Liver (tissue), 9 donors: ENCODE measurements around the gene ANKRD6. TPM values are rescaled to one million over a fixed set of nuclear protein-coding genes. Genes with fewer than 3 reads are reported as not detected.

Experiments used
- DNase-seq: peaks from one replicate; pipeline ENCODE4 v3.0.0-alpha.2; 2017; ENCODE audit warnings: low spot score
- H3K27ac ChIP-seq, 2 donors: one replicate each; pipeline ENCODE4 v1.7.0; 2013; ENCODE audit warnings: inconsistent platforms in 2 of 2, low read length in 2 of 2, control low read depth in 1 of 2, low read depth in 1 of 2, mild to moderate bottlenecking in 1 of 2
- H3K27me3 ChIP-seq, 4 donors: one replicate each; pipeline versions ENCODE4 v1.6.1 to v1.7.0; 2013; ENCODE audit warnings: low read length in 3 of 4, inconsistent platforms in 1 of 4, mild to moderate bottlenecking in 1 of 4, moderate library complexity in 1 of 4; ENCODE audit not compliant: control insufficient read depth in 4 of 4, insufficient read depth in 4 of 4
- H3K36me3 ChIP-seq, 4 donors: one replicate each; pipeline versions ENCODE4 v1.6.1 to v1.7.0; 2013; ENCODE audit warnings: low read length in 3 of 4, mild to moderate bottlenecking in 3 of 4, low read depth in 1 of 4, moderate library complexity in 1 of 4; ENCODE audit not compliant: control insufficient read depth in 4 of 4, insufficient read depth in 3 of 4
- H3K4me1 ChIP-seq, 4 donors: one replicate each; pipeline versions ENCODE4 v1.6.1 to v1.7.0; 2013; ENCODE audit warnings: low read length in 3 of 4, mild to moderate bottlenecking in 3 of 4, moderate library complexity in 1 of 4; ENCODE audit not compliant: control insufficient read depth in 4 of 4, insufficient read depth in 4 of 4
- H3K4me3 ChIP-seq, 3 donors: one replicate each; pipeline versions ENCODE4 v1.6.1 to v1.7.0; 2013; ENCODE audit warnings: low read length in 3 of 3, control low read depth in 1 of 3, low read depth in 1 of 3, mild to moderate bottlenecking in 1 of 3
- H3K9ac ChIP-seq, 2 donors: one replicate each; pipeline ENCODE4 v1.7.0; 2013; ENCODE audit warnings: low read length in 2 of 2, mild to moderate bottlenecking in 2 of 2, moderate library complexity in 2 of 2, control low read depth in 1 of 2, low read depth in 1 of 2
- H3K9me3 ChIP-seq, 4 donors: one replicate each; pipeline versions ENCODE4 v1.6.1 to v1.7.0; 2013; ENCODE audit warnings: low read length in 3 of 4; ENCODE audit not compliant: control insufficient read depth in 4 of 4
- ATF3 ChIP-seq: IDR thresholded peaks from 2 replicates; pipeline ENCODE4 v1.6.1; 2016; ENCODE audit warnings: antibody characterized with exemption
- CTCF ChIP-seq: fragments of 150-350 bp; IDR thresholded peaks from 2 replicates; pipeline ENCODE4 v1.5.1; 2017; ENCODE audit warnings: improper control_type of control experiment, low read depth, low read length; ENCODE audit not compliant: missing input control
- EGR1 ChIP-seq, 2 donors: IDR thresholded peaks; 2 replicates each; pipeline ENCODE4 v1.6.1; 2016 to 2018; ENCODE audit warnings: antibody characterized with exemption in 2 of 2, low read depth in 2 of 2
- FOXA1 ChIP-seq: IDR thresholded peaks from 2 replicates; pipeline ENCODE4 v1.6.1; 2016; ENCODE audit warnings: antibody characterized with exemption
- FOXA2 ChIP-seq: IDR thresholded peaks from 2 replicates; pipeline ENCODE4 v1.6.1; 2016; ENCODE audit warnings: antibody characterized with exemption
- GABPA ChIP-seq, 2 donors: IDR thresholded peaks in 1 of 2; conservative IDR thresholded peaks in 1 of 2; 2 replicates each; pipeline ENCODE4 v1.6.1; 2016; ENCODE audit warnings: antibody characterized with exemption in 2 of 2, mild to moderate bottlenecking in 1 of 2, moderate library complexity in 1 of 2
- HNF4A ChIP-seq, 2 donors: conservative IDR thresholded peaks; 2 replicates each; pipeline ENCODE4 v1.6.1; 2016; ENCODE audit warnings: antibody characterized with exemption in 2 of 2, mild to moderate bottlenecking in 2 of 2
- HNF4G ChIP-seq: IDR thresholded peaks from 2 replicates; pipeline ENCODE4 v1.6.1; 2016; ENCODE audit warnings: antibody characterized with exemption
- JUND ChIP-seq, 2 donors: IDR thresholded peaks; 2 replicates each; pipeline ENCODE4 v1.6.1; 2016; ENCODE audit warnings: antibody characterized with exemption in 2 of 2
- MAX ChIP-seq: IDR thresholded peaks from 2 replicates; pipeline ENCODE4 v1.6.1; 2016; ENCODE audit warnings: antibody characterized with exemption
- NR2F2 ChIP-seq: IDR thresholded peaks from 2 replicates; pipeline ENCODE4 v1.6.1; 2016; ENCODE audit warnings: antibody characterized with exemption
- RAD21 ChIP-seq, 2 donors: IDR thresholded peaks; 2 replicates each; pipeline ENCODE4 v1.6.1; 2016; ENCODE audit warnings: antibody characterized with exemption in 2 of 2, mild to moderate bottlenecking in 2 of 2
- REST ChIP-seq: IDR thresholded peaks from 2 replicates; pipeline ENCODE4 v1.6.1; 2016; ENCODE audit warnings: antibody characterized with exemption, mild to moderate bottlenecking
- RXRA ChIP-seq, 2 donors: IDR thresholded peaks; 2 replicates each; pipeline ENCODE4 v1.6.1; 2017 to 2018; ENCODE audit warnings: antibody characterized with exemption in 2 of 2, mild to moderate bottlenecking in 1 of 2
- SP1 ChIP-seq: IDR thresholded peaks from 2 replicates; pipeline ENCODE4 v1.6.1; 2018; ENCODE audit warnings: antibody characterized with exemption, mild to moderate bottlenecking
- TAF1 ChIP-seq: conservative IDR thresholded peaks from 2 replicates; pipeline ENCODE4 v1.6.1; 2016; ENCODE audit warnings: antibody characterized with exemption, mild to moderate bottlenecking
- YY1 ChIP-seq: IDR thresholded peaks from 2 replicates; pipeline ENCODE4 v1.6.1; 2016; ENCODE audit warnings: antibody characterized with exemption, mild to moderate bottlenecking
- ZBTB33 ChIP-seq: IDR thresholded peaks from 2 replicates; pipeline ENCODE4 v1.6.1; 2016; ENCODE audit warnings: antibody characterized with exemption
- WGBS: extraction: QIAGEN DNeasy Blood & Tissue Kit; methylation state at CpG from one replicate; pipeline ENCODE4 v1.1.7; 2013; 5-methylcytosine and 5-hydroxymethylcytosine counted together
- polyA plus RNA-seq, 2 donors: library from polyadenylated mRNA; stranded (reverse) in 1 of 2; unstranded in 1 of 2; fragments of 200-250 nt in 1 of 2; fragments of >200 nt in 1 of 2; fragmentation: Nextera tagmentation in 1 of 2; extraction: Ambion mirVana in 1 of 2; gene quantifications; one replicate each; pipeline versions ENCODE4 v1.2.1 to v1.2.3, GENCODE V29; 2013 to 2015
- total RNA-seq, 2 donors: library from RNA; depleted of rRNA; stranded (reverse); fragments of >200 nt; gene quantifications; one replicate each; pipeline ENCODE4 v1.2.3, GENCODE V29; 2014
- donor health status: healthy.
- donor health status: healthy.
- donor health status: healthy.
- donor health status: healthy.
- donor health status: healthy.

Gene ANKRD6
- total and polyA plus RNA-seq, 4 donors, result 2.9 to 9.2 (median 3.8) TPM

GRCh38 chr6:89589297-89590025, 156.5 kb downstream of the ANKRD6 start:
- no peak for DNase-seq
- Histone ChIP-seq H3K27ac (no peak overlapping the region), H3K9ac (no peak overlapping the region), H3K4me1 (no peaks in the 10 kb centered on the region), H3K9me3 (no peaks in the 10 kb centered on the region), H3K4me3 (no peak overlapping the region), H3K36me3 (no peaks in the 10 kb centered on the region), H3K27me3 (no peaks in the 10 kb centered on the region)
- WGBS, result 83% methylated on average over 7 of the region's 7 CpGs
- TF ChIP-seq YY1, result no peak
- TF ChIP-seq REST, result no peak
- TF ChIP-seq FOXA1, result no peak
- TF ChIP-seq FOXA2, result no peak
- TF ChIP-seq EGR1 (IDR thresholded peaks at IDR 0.05; ENCODE audit: low read depth in 2 of 2), result no peak
- TF ChIP-seq JUND (IDR thresholded peaks at IDR 0.05), result no peak
- TF ChIP-seq TAF1, result no peak
- no peak for TF ChIP-seq RXRA (IDR thresholded peaks at IDR 0.05)
- no peak for TF ChIP-seq ZBTB33
- TF ChIP-seq SP1, result no peak
- TF ChIP-seq RAD21 (IDR thresholded peaks at IDR 0.05), result no peak
- TF ChIP-seq NR2F2, result no peak
- TF ChIP-seq ATF3, result no peak
- no peak for TF ChIP-seq MAX
- TF ChIP-seq CTCF, result no peak
- no peak for TF ChIP-seq HNF4A (conservative IDR thresholded peaks at IDR 0.05)
- TF ChIP-seq HNF4G, result no peak
- TF ChIP-seq GABPA (IDR thresholded peaks at IDR 0.05 in 1 of 2, conservative IDR thresholded peaks at IDR 0.05 in 1 of 2), result no peak
